CD4-positive, alpha-beta T cell (primary cell): ENCODE data around the gene TATDN2. TPM values are rescaled to one million over a fixed set of nuclear protein-coding genes. Genes with fewer than 3 reads are reported as not detected.
A peak's percentile ranks its signal among the peaks of the same experiment; 100 is the strongest.

Experiments used
- ATAC-seq: fragments of 200-7000 bp; cut with Tn5 transposase; one replicate; pipeline ENCODE4 v1.10.0; 2022; ENCODE audit warnings: mild to moderate bottlenecking; ENCODE audit not compliant: poor library complexity
- CTCF ChIA-PET: fragments of 350-600 bp; sonication (Branson Sonifier 250); formaldehyde crosslinking; loops from one replicate; lab custom pipeline; 2021; ENCODE audit warnings: antibody characterized with exemption, inconsistent platforms; lab: Charles Lee
- POLR2A ChIA-PET: fragments of 350-600 bp; sonication (Branson Sonifier 250); formaldehyde crosslinking; loops from one replicate; lab custom pipeline; 2021; ENCODE audit warnings: antibody characterized with exemption, inconsistent platforms; lab: Charles Lee
- DNase-seq, 14 experiments: peaks; one replicate each; pipeline ENCODE4 v3.0.0-alpha.2; 2013 to 2020; ENCODE audit warnings: mixed read lengths in 2 of 14
- H3K27ac ChIP-seq, 2 donors: one replicate each; pipeline versions ENCODE4 v1.5.1 to v1.7.0; 2013; ENCODE audit warnings: low read length in 2 of 2, low read depth in 1 of 2, mild to moderate bottlenecking in 1 of 2
- H3K27me3 ChIP-seq, 2 experiments: 1 replicate in 1 of 2; 2 replicates in 1 of 2; pipeline versions ENCODE4 v1.6.1 to v1.7.0; 2013; ENCODE audit warnings: low read length in 2 of 2, control low read depth in 1 of 2, mild to moderate bottlenecking in 1 of 2, moderate library complexity in 1 of 2; ENCODE audit not compliant: insufficient read depth in 2 of 2, control insufficient read depth in 1 of 2
- H3K36me3 ChIP-seq: one replicate; pipeline ENCODE4 v1.6.1; 2013; ENCODE audit warnings: low read length, control low read depth; ENCODE audit not compliant: insufficient read depth
- H3K4me1 ChIP-seq: one replicate; pipeline ENCODE4 v1.6.1; 2013; ENCODE audit warnings: low read length, control low read depth; ENCODE audit not compliant: insufficient read depth
- H3K4me3 ChIP-seq: one replicate; pipeline ENCODE4 v1.5.1; 2013; ENCODE audit warnings: mild to moderate bottlenecking, low read length, moderate library complexity
- H3K9me3 ChIP-seq, 2 experiments: 1 replicate in 1 of 2; 2 replicates in 1 of 2; pipeline versions ENCODE4 v1.6.1 to v1.7.0; 2013; ENCODE audit warnings: low read length in 2 of 2, mild to moderate bottlenecking in 2 of 2, control low read depth in 1 of 2, moderate library complexity in 1 of 2; ENCODE audit not compliant: control insufficient read depth in 1 of 2, insufficient read depth in 1 of 2
- H3K27ac Mint-ChIP-seq: one replicate; pipeline ENCODE4 v1.8.0; 2020; ENCODE audit warnings: mixed read lengths
- H3K27me3 Mint-ChIP-seq: one replicate; pipeline ENCODE4 v1.8.0; 2021; ENCODE audit warnings: mixed read lengths
- H3K36me3 Mint-ChIP-seq: one replicate; pipeline ENCODE4 v1.8.0; 2021; ENCODE audit warnings: low read depth, mixed read lengths
- H3K4me1 Mint-ChIP-seq: one replicate; pipeline ENCODE4 v1.8.0; 2021; ENCODE audit warnings: low read depth, mixed read lengths
- H3K4me3 Mint-ChIP-seq: one replicate; pipeline ENCODE4 v1.8.0; 2020; ENCODE audit warnings: mild to moderate bottlenecking, mixed read lengths
- H3K9me3 Mint-ChIP-seq: one replicate; pipeline ENCODE4 v1.8.0; 2020; ENCODE audit warnings: mixed read lengths
- intact Hi-C, 2 experiments: fragments of 100-400 bp; cut with DNase I in 1 of 2; cut with micrococcal nuclease in 1 of 2; formaldehyde crosslinking; loops; one replicate each; pipeline versions ENCODE4 v1.15.1 to v1.9.0; 2023 to 2025; cut with DNase I, micrococcal nuclease
- total RNA-seq, 174 experiments: library from RNA in 2 of 174; stranded (reverse) in 2 of 174; gene quantifications; one replicate each; pipeline ENCODE4 v1.2.3 and lab custom pipeline; 2021 to 2026
- TF ChIP-seq, protein P1 (sequence below): fragments of 200-600 bp; IDR thresholded peaks from one replicate; pipeline ENCODE4 v1.8.0; 2022; ENCODE audit warnings: antibody characterized with exemption, mild to moderate bottlenecking

The TATDN2 gene
- total RNA-seq, 2 experiments from 2014 or later = 48.7 to 50.2 TPM

DNA sequence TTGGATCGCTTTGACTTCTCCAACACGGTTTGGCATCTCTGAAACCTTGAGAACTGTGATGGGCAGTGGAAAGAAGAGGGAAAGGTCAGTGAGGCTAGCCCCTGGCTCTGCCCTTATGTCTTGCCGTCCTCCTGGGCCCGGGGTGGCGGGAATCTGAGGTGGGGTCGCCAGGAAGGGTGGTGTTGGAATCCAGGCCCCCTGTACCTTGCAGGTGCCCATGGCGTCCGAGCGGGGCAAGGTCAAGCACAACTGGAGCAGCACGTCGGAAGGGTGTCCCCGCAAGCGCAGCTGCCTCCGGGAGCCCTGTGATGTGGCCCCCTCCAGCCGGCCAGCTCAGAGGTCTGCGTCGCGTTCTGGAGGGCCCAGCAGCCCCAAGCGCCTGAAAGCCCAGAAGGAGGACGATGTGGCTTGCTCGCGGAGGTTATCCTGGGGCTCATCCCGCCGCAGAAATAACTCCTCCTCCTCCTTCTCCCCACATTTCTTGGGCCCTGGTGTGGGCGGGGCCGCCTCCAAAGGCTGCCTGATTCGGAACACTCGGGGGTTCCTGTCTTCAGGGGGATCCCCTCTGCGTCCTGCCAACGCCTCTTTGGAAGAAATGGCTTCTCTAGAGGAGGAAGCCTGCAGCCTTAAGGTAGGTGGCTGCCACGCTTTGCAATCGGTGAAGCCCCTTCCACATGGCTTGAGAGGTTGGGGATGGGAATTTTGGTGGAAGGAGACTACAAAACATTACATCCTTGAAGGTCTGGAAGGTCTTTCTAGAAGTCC, 907 bp downstream of the TATDN2 start:
- TF ChIP-seq, protein P1, sequence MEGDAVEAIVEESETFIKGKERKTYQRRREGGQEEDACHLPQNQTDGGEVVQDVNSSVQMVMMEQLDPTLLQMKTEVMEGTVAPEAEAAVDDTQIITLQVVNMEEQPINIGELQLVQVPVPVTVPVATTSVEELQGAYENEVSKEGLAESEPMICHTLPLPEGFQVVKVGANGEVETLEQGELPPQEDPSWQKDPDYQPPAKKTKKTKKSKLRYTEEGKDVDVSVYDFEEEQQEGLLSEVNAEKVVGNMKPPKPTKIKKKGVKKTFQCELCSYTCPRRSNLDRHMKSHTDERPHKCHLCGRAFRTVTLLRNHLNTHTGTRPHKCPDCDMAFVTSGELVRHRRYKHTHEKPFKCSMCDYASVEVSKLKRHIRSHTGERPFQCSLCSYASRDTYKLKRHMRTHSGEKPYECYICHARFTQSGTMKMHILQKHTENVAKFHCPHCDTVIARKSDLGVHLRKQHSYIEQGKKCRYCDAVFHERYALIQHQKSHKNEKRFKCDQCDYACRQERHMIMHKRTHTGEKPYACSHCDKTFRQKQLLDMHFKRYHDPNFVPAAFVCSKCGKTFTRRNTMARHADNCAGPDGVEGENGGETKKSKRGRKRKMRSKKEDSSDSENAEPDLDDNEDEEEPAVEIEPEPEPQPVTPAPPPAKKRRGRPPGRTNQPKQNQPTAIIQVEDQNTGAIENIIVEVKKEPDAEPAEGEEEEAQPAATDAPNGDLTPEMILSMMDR = no peak
- H3K27me3 ChIP-seq = no peaks in the 10 kb centered on the region
- peaks cover 58% of the 10 kb centered on the region for H3K4me1 ChIP-seq
- Mint-ChIP-seq H3K36me3 (peaks cover 65% of the 10 kb centered on the region), H3K9me3 (peaks cover 6% of the 10 kb centered on the region), H3K27ac (peak overlapping the region; percentile 90), H3K4me1 (peaks cover 60% of the 10 kb centered on the region), H3K4me3 (peak overlapping the region; percentile 97), H3K27me3 (no peaks in the 10 kb centered on the region)
- intact Hi-C loops = loop anchor here (2.0 to 5.0 kb wide), 5 partner anchors 14 to 107 kb away; partner anchors contain the start of gene VHL (in 1 of the 2)
- ChIA-PET POLR2A (interaction anchor here (1.0 to 5.4 kb wide), 11 partner anchors 11 to 456 kb away, joined by 3 to 85 read pairs (median 10); partner anchors contain the start of genes ARPC4, BRK1, CRELD1 and SEC13), CTCF (interaction anchor here (0.6 to 7.5 kb wide), 3 partner anchors 7 to 316 kb away, joined by 3 to 35 read pairs (median 4); no protein-coding TSS in a partner anchor)
- H3K27ac ChIP-seq = peak overlapping the region; percentile 63 to 83
- H3K4me3 ChIP-seq = peak overlapping the region; percentile 83
- H3K9me3 ChIP-seq = peaks cover 5 to 9% of the 10 kb centered on the region in 2 experiments
- peaks cover 29% of the 10 kb centered on the region for H3K36me3 ChIP-seq
- ATAC-seq = peak; percentile 13
- peak in 12 of 14 experiments; percentile 7 to 74 (median 38) for DNase-seq

DNA sequence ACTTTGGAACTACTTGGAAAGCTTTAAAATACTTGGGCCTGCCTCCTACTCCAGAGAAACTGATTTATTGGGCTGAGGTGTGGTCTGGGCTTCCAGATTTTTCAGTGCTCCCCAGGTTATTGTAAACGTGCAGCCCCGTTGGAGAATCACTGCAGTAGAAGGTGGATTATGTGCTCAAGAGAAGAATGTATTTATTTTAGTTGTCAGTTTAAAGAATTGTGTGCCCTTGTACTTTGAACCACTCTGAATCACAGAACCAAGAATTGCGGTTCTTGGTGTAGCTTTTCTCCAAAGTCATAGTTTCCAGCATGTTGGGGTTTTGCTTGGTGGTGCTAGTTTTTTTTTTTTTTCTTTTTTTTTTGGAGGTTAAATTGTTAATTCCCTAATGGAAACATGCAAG, 1.6 kb downstream of the TATDN2 start:
- peak overlapping the region; percentile 63 to 83 for H3K27ac ChIP-seq
- H3K4me1 ChIP-seq = peaks cover 63% of the 10 kb centered on the region
- peaks cover 5 to 9% of the 10 kb centered on the region in 2 experiments for H3K9me3 ChIP-seq
- H3K27ac Mint-ChIP-seq = peak overlapping the region; percentile 90
- H3K4me1 Mint-ChIP-seq = peaks cover 65% of the 10 kb centered on the region
- H3K36me3 ChIP-seq = peaks cover 34% of the 10 kb centered on the region
- peak overlapping the region; percentile 97 for H3K4me3 Mint-ChIP-seq
- TF ChIP-seq, protein P1 = no peak
- ChIA-PET CTCF (interaction anchor here (0.6 to 7.5 kb wide), 2 partner anchors 8 to 15 kb away, joined by 3 to 35 read pairs; no protein-coding TSS in a partner anchor), POLR2A (interaction anchor here (2.1 to 5.4 kb wide), 4 partner anchors 11 to 108 kb away, joined by 5 to 85 read pairs (median 16); partner anchors contain the start of gene VHL)
- no peak for ATAC-seq
- DNase-seq = no peak
- no peaks in the 10 kb centered on the region for H3K27me3 Mint-ChIP-seq
- peaks cover 6% of the 10 kb centered on the region for H3K9me3 Mint-ChIP-seq
- H3K36me3 Mint-ChIP-seq = peaks cover 71% of the 10 kb centered on the region
- peak overlapping the region; percentile 83 for H3K4me3 ChIP-seq
- H3K27me3 ChIP-seq = no peaks in the 10 kb centered on the region
- intact Hi-C loops = loop anchor here (2.0 to 5.0 kb wide), 5 partner anchors 13 to 108 kb away; partner anchors contain the start of gene VHL (in 1 of the 2)

DNA sequence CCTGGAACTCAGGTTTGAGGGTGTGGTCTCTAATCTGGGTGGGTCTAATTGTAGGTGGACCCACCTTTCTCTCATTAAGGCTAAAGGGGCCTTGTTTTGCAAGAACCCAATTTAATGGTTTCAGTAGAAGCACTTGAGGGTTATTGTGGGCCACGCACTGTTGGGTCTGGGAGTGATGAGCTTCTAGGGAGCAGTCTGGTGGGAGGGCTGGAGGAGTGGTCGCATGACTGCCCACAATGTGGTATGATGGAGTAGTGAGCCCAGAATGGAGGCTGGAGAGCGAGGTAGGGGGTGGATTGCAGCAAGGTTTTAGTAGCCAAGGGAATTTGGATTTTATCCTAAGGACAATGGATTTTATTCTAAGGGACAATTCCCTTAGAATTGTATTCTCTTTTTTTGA, 2.7 kb downstream of the TATDN2 start:
- intact Hi-C loops = no loop called here
- Mint-ChIP-seq H3K4me1 (peaks cover 76% of the 10 kb centered on the region), H3K36me3 (peaks cover 76% of the 10 kb centered on the region), H3K27ac (peak overlapping the region; percentile 90), H3K27me3 (no peaks in the 10 kb centered on the region), H3K9me3 (peaks cover 3% of the 10 kb centered on the region), H3K4me3 (peak overlapping the region; percentile 97)
- CTCF ChIA-PET = interaction anchor here (7.5 kb wide), 1 partner anchor 13 kb away, joined by 35 read pairs; no protein-coding TSS in a partner anchor
- ATAC-seq (no peak), DNase-seq (no peak)
- peaks cover 68% of the 10 kb centered on the region for H3K4me1 ChIP-seq
- peak overlapping the region; percentile 83 for H3K4me3 ChIP-seq
- TF ChIP-seq, protein P1 = no peak
- H3K27ac ChIP-seq = peak overlapping the region; percentile 28 to 44
- POLR2A ChIA-PET = interaction anchor here (0.9 to 5.4 kb wide), 3 partner anchors 11 to 460 kb away, joined by 3 to 85 read pairs (median 5); partner anchors contain the start of gene VHL
- no peaks in the 10 kb centered on the region for H3K27me3 ChIP-seq
- peaks cover 45% of the 10 kb centered on the region for H3K36me3 ChIP-seq
- H3K9me3 ChIP-seq = peaks cover 0 to under 1% of the 10 kb centered on the region in 2 experiments
